GM23338 (cell line): ENCODE measurements around the gene KRTDAP. TPM values are rescaled to one million over a fixed set of nuclear protein-coding genes. Genes with fewer than 3 reads are reported as not detected.

Source experiments
- ATAC-seq: fragments of 200-7000 bp; cut with Tn5 transposase; 3 replicates; pipeline ENCODE4 v1.9.1; 2020
- DNase-seq: peaks from one replicate; pipeline ENCODE4 v3.0.0-alpha.2; 2015; ENCODE audit warnings: low spot score
- H2AFZ ChIP-seq: fragments of 200-600 bp; sonication (generic); 2 replicates; pipeline ENCODE4 v1.8.0; 2016; ENCODE audit warnings: antibody characterized with exemption, mild to moderate bottlenecking, moderate library complexity
- H3F3A ChIP-seq: fragments of 200-600 bp; sonication (generic); replicated peaks from 2 replicates; pipeline ENCODE4 v1.8.0; 2017; ENCODE audit warnings: antibody characterized with exemption, mixed run types, low read depth
- H3K27ac ChIP-seq: fragments of 200-600 bp; sonication (generic); 2 replicates; pipeline ENCODE4 v1.6.1; 2016; ENCODE audit warnings: low read depth
- H3K27me3 ChIP-seq: fragments of 200-600 bp; sonication (generic); 2 replicates; pipeline ENCODE4 v1.8.0; 2016; ENCODE audit warnings: mild to moderate bottlenecking, mixed run types, moderate library complexity; ENCODE audit not compliant: insufficient read depth
- H3K36me3 ChIP-seq: fragments of 200-600 bp; sonication (generic); 2 replicates; pipeline ENCODE4 v1.8.0; 2016; ENCODE audit warnings: mild to moderate bottlenecking; ENCODE audit not compliant: insufficient read depth
- H3K4me1 ChIP-seq: fragments of 200-600 bp; sonication (generic); 2 replicates; pipeline ENCODE4 v1.8.0; 2016; ENCODE audit warnings: mild to moderate bottlenecking, moderate library complexity; ENCODE audit not compliant: insufficient read depth
- H3K4me2 ChIP-seq: fragments of 200-600 bp; sonication (generic); 2 replicates; pipeline ENCODE4 v1.7.1; 2017; ENCODE audit warnings: mixed run types
- H3K4me3 ChIP-seq: fragments of 200-600 bp; sonication (generic); 2 replicates; pipeline ENCODE4 v1.6.1; 2016; ENCODE audit warnings: mixed run types
- H3K79me2 ChIP-seq: fragments of 200-600 bp; sonication (generic); replicated peaks from 2 replicates; pipeline ENCODE4 v1.8.0; 2017; ENCODE audit warnings: mild to moderate bottlenecking; ENCODE audit not compliant: insufficient read depth
- H3K9me2 ChIP-seq: fragments of 200-600 bp; sonication (generic); 2 replicates; pipeline ENCODE4 v1.8.0; 2017; ENCODE audit not compliant: insufficient read depth
- H4K20me1 ChIP-seq: fragments of 200-600 bp; sonication (generic); replicated peaks from 2 replicates; pipeline ENCODE4 v1.8.0; 2017; ENCODE audit warnings: mild to moderate bottlenecking; ENCODE audit not compliant: insufficient read depth
- H3K27ac Mint-ChIP-seq: 2 replicates; pipeline ENCODE4 v1.8.0; 2020; ENCODE audit warnings: inconsistent platforms, mild to moderate bottlenecking, moderate library complexity, mixed read lengths
- H3K27me3 Mint-ChIP-seq: 3 replicates; pipeline ENCODE4 v1.8.0; 2022; ENCODE audit warnings: low read depth, mild to moderate bottlenecking, moderate library complexity, mixed read lengths, inconsistent platforms; ENCODE audit not compliant: insufficient read depth, poor library complexity
- H3K36me3 Mint-ChIP-seq: 3 replicates; pipeline ENCODE4 v1.8.0; 2021; ENCODE audit warnings: low read depth, mild to moderate bottlenecking, inconsistent platforms, moderate library complexity, mixed read lengths
- H3K4me1 Mint-ChIP-seq: 3 replicates; pipeline ENCODE4 v1.8.0; 2020; ENCODE audit warnings: mild to moderate bottlenecking, inconsistent platforms, mixed read lengths
- H3K4me3 Mint-ChIP-seq: 3 replicates; pipeline ENCODE4 v1.8.0; 2021; ENCODE audit warnings: moderate library complexity, mild to moderate bottlenecking, inconsistent platforms, mixed read lengths
- H3K9me3 Mint-ChIP-seq: 3 replicates; pipeline ENCODE4 v1.8.0; 2020; ENCODE audit warnings: moderate library complexity, mild to moderate bottlenecking, inconsistent platforms, mixed read lengths
- CREB1 ChIP-seq: fragments of 250-450 bp; sonication (Bioruptor Pico); IDR thresholded peaks from 2 replicates; pipeline ENCODE4 v1.5.0; 2020; ENCODE audit warnings: low read depth, mild to moderate bottlenecking, moderate library complexity
- CTCF ChIP-seq, 2 experiments: fragments of 200-600 bp in 1 of 2; sonication (generic) in 1 of 2; conservative IDR thresholded peaks; 2 replicates each; pipeline versions ENCODE4 v1.5.1 to v1.6.1; 2016 to 2017; ENCODE audit warnings: antibody characterized with exemption in 2 of 2, low read depth in 2 of 2, mild to moderate bottlenecking in 2 of 2, moderate library complexity in 1 of 2
- ETS1 ChIP-seq: IDR thresholded peaks from 2 replicates; pipeline ENCODE4 v1.6.1; 2016; ENCODE audit warnings: antibody characterized with exemption
- EZH2 ChIP-seq: fragments of 200-600 bp; sonication (generic); IDR thresholded peaks from one replicate; pipeline ENCODE4 v1.8.0; 2017; ENCODE audit warnings: antibody characterized with exemption, mild to moderate bottlenecking, low read depth; ENCODE audit not compliant: unreplicated experiment
- EZH2phosphoT487 ChIP-seq: fragments of 200-600 bp; sonication (generic); IDR thresholded peaks from one replicate; pipeline ENCODE4 v1.8.1; 2018; ENCODE audit warnings: antibody characterized with exemption; ENCODE audit not compliant: unreplicated experiment
- JUNB ChIP-seq: IDR thresholded peaks from one replicate; pipeline ENCODE4 v1.6.1; 2016; ENCODE audit warnings: antibody characterized with exemption; ENCODE audit not compliant: unreplicated experiment
- NANOG ChIP-seq: IDR thresholded peaks from 2 replicates; pipeline ENCODE4 v1.6.1; 2016; ENCODE audit warnings: antibody characterized with exemption, borderline replicate concordance
- POLR2AphosphoS5 ChIP-seq: IDR thresholded peaks from 2 replicates; pipeline ENCODE4 v1.6.1; 2016; ENCODE audit warnings: antibody characterized with exemption, low read depth
- REST ChIP-seq: IDR thresholded peaks from one replicate; pipeline ENCODE4 v1.6.1; 2018; ENCODE audit warnings: antibody characterized with exemption; ENCODE audit not compliant: unreplicated experiment
- STAT1 ChIP-seq: IDR thresholded peaks from one replicate; pipeline ENCODE4 v1.6.1; 2016; ENCODE audit warnings: antibody characterized with exemption; ENCODE audit not compliant: unreplicated experiment
- ZNF114 ChIP-seq: fragments of 250-450 bp; sonication (Bioruptor Pico); IDR thresholded peaks from 2 replicates; pipeline ENCODE4 v1.5.0; 2020; ENCODE audit warnings: mild to moderate bottlenecking, moderate library complexity
- ZNF331 ChIP-seq: fragments of 250-450 bp; sonication (Bioruptor Pico); IDR thresholded peaks from 2 replicates; pipeline ENCODE4 v1.5.0; 2020; ENCODE audit warnings: low read depth, mild to moderate bottlenecking, moderate library complexity
- ZNF462 ChIP-seq: fragments of 250-450 bp; sonication (Bioruptor Pico); IDR thresholded peaks from 2 replicates; pipeline ENCODE4 v1.5.0; 2020; ENCODE audit warnings: mild to moderate bottlenecking, moderate library complexity
- polyA plus RNA-seq: library from polyadenylated mRNA; unstranded; fragments of >200 nt; fragmentation: Nextera tagmentation; extraction: Ambion mirVana; gene quantifications from 2 replicates; pipeline ENCODE4 v1.2.1, GENCODE V29; 2016
- total RNA-seq: library from RNA; depleted of rRNA; stranded (reverse); fragments of >200 nt; shearing (Covaris generic); gene quantifications from 2 replicates; pipeline ENCODE4 v1.2.3, GENCODE V29; 2014

Gene KRTDAP
- total and polyA plus RNA-seq, 2 experiments from 2014 or later: 2.7 TPM; not detected in 1

GRCh38 chr19:35522745-35523327, 32.6 kb upstream of the KRTDAP start:
- ATAC-seq (no peak), DNase-seq (no peak)
- Histone ChIP-seq H3K4me2 (no peak overlapping the region), H3K4me3 (no peak overlapping the region), H3K79me2 (no peaks in the 10 kb centered on the region), H3K27me3 (no peaks in the 10 kb centered on the region), H2AFZ (no peak overlapping the region), H3K9me2 (no peaks in the 10 kb centered on the region), H3K27ac (no peak overlapping the region), H3F3A (no peaks in the 10 kb centered on the region), H4K20me1 (no peaks in the 10 kb centered on the region), H3K36me3 (no peaks in the 10 kb centered on the region), H3K4me1 (peaks cover 24% of the 10 kb centered on the region)
- Mint-ChIP-seq H3K27ac (no peak overlapping the region), H3K36me3 (no peaks in the 10 kb centered on the region; the same call in 2 of the 3 replicates), H3K4me3 (no peak overlapping the region), H3K27me3 (peaks cover 18% of the 10 kb centered on the region), H3K9me3 (no peaks in the 10 kb centered on the region), H3K4me1 (peaks cover 37% of the 10 kb centered on the region)
- TF ChIP-seq CTCF (conservative IDR thresholded peaks at IDR 0.05; ENCODE audit: low read depth in 2 of 2) (no peak), ZNF114 (CRISPR knock-in tag) (no peak), EZH2 (no peak), EZH2phosphoT487 (no peak), ZNF462 (CRISPR knock-in tag) (no peak), POLR2AphosphoS5 (no peak), CREB1 (CRISPR knock-in tag) (no peak), JUNB (no peak), NANOG (no peak), STAT1 (no peak), ZNF331 (CRISPR knock-in tag) (no peak), ETS1 (no peak), REST (no peak)
